K562 (cell line): ENCODE measurements around the gene FXYD3. TPM values are rescaled to one million over a fixed set of nuclear protein-coding genes. Genes with fewer than 3 reads are reported as not detected.

ENCODE experiments used
- ATAC-seq: fragments of 200-7000 bp; cut with Tn5 transposase; 3 replicates; pipeline ENCODE4 v1.9.1; 2020; ENCODE audit warnings: moderate library complexity
- BruUV-seq: library from RNA; stranded (reverse); fragments of 400-500 nt; replicated peaks from 2 replicates; lab custom pipeline; 2021; lab: Mats Ljungman, UMichigan
- CTCF ChIA-PET: fragments of 300-600 bp; formaldehyde crosslinking; extraction: SDS; loops from one replicate; lab custom pipeline; 2021; ENCODE audit warnings: low intra/inter-chr PET ratio; lab: Yijun Ruan, JAX
- POLR2A ChIA-PET: fragments of 300-600, 350-650 bp; sonication (Branson Sonifier 250); formaldehyde crosslinking; extraction: SDS; loops from one replicate; lab custom pipeline; 2021; ENCODE audit warnings: antibody characterized with exemption, inconsistent platforms; lab: Yijun Ruan, JAX
- DNase-seq, 4 experiments: peaks; one replicate each; pipeline versions ENCODE4 v3.0.0 to v3.0.0-alpha.2; 2011 to 2018; ENCODE audit warnings: low spot score in 3 of 4, mixed read lengths in 3 of 4; ENCODE audit errors: extremely low read depth in 1 of 4
- FAIRE-seq: peaks from 2 replicates; lab custom pipeline; 2011; peaks lifted over from hg19 to GRCh38; lab: Jason Lieb, UNC
- H2AFZ ChIP-seq: 2 replicates; pipeline ENCODE4 v1.6.0; 2011; ENCODE audit warnings: low read depth, low read length, control low read depth, inconsistent platforms
- H3K27ac ChIP-seq: fragments of 200-600 bp; 3 replicates; pipeline ENCODE4 v1.8.0; 2011; ENCODE audit warnings: low read depth, mild to moderate bottlenecking, control low read depth, inconsistent platforms, low read length, moderate library complexity, mixed read lengths; ENCODE audit errors: extremely low read depth
- H3K27me3 ChIP-seq, 2 experiments: fragments of 300-600 bp in 1 of 2; 2 replicates in 1 of 2; 3 replicates in 1 of 2; pipeline versions ENCODE4 v1.6.0 to v1.8.0; 2011; ENCODE audit warnings: inconsistent platforms in 2 of 2, low read length in 2 of 2, mild to moderate bottlenecking in 1 of 2, mixed read lengths in 1 of 2, moderate library complexity in 1 of 2; ENCODE audit not compliant: control insufficient read depth in 2 of 2, insufficient read depth in 2 of 2
- H3K36me3 ChIP-seq: fragments of 300-600 bp; 3 replicates; pipeline ENCODE4 v1.8.0; 2011; ENCODE audit warnings: mild to moderate bottlenecking, low read length, inconsistent platforms; ENCODE audit not compliant: control insufficient read depth, insufficient read depth
- H3K4me1 ChIP-seq, 2 experiments: fragments of 200-600 bp in 1 of 2; replicated peaks in 1 of 2; 2 replicates in 1 of 2; 3 replicates in 1 of 2; pipeline versions ENCODE4 v1.5.1 to v1.8.0; 2011; ENCODE audit warnings: inconsistent platforms in 2 of 2, low read length in 2 of 2, mild to moderate bottlenecking in 1 of 2, mixed read lengths in 1 of 2, moderate library complexity in 1 of 2; ENCODE audit not compliant: control insufficient read depth in 2 of 2, insufficient read depth in 2 of 2
- H3K4me2 ChIP-seq: 2 replicates; pipeline ENCODE4 v1.6.1; 2011; ENCODE audit warnings: low read length, control low read depth, inconsistent platforms, mixed read lengths; ENCODE audit not compliant: insufficient read depth
- H3K4me3 ChIP-seq: fragments of 200-600 bp; sonication (generic), shearing (Covaris generic); 2 replicates; pipeline ENCODE4 v1.5.1; 2016; ENCODE audit warnings: control low read depth, inconsistent platforms
- H3K79me2 ChIP-seq: fragments of 200-600 bp; 3 replicates; pipeline ENCODE4 v1.8.0; 2011; ENCODE audit warnings: low read length, inconsistent platforms; ENCODE audit not compliant: control insufficient read depth, insufficient read depth
- H3K9ac ChIP-seq, 2 experiments: 2 replicates each; pipeline versions ENCODE4 v1.6.0 to v1.6.1; 2011; ENCODE audit warnings: low read depth in 2 of 2, low read length in 2 of 2, control low read depth in 1 of 2, inconsistent platforms in 1 of 2, mild to moderate bottlenecking in 1 of 2, mixed read lengths in 1 of 2; ENCODE audit not compliant: insufficient read depth in 1 of 2
- H3K9me1 ChIP-seq: one replicate; pipeline ENCODE4 v1.6.0; 2011; ENCODE audit warnings: inconsistent platforms, mild to moderate bottlenecking, low read length, moderate library complexity; ENCODE audit not compliant: control insufficient read depth, insufficient read depth
- H3K9me3 ChIP-seq: replicated peaks from 2 replicates; pipeline ENCODE4 v1.5.1; 2011; ENCODE audit warnings: low read depth, low read length, inconsistent platforms; ENCODE audit not compliant: control insufficient read depth, insufficient read depth
- H4K20me1 ChIP-seq: replicated peaks from 2 replicates; pipeline ENCODE4 v1.6.1; 2011; ENCODE audit warnings: low read length, inconsistent platforms, mixed read lengths; ENCODE audit not compliant: control insufficient read depth, insufficient read depth
- DNMT1 ChIP-seq: fragments of 450-650 bp; IDR thresholded peaks from 2 replicates; pipeline ENCODE4 v1.6.1; 2016; ENCODE audit warnings: antibody characterized with exemption, mild to moderate bottlenecking
- EHMT2 ChIP-seq: fragments of 450-650 bp; IDR thresholded peaks from 2 replicates; pipeline ENCODE4 v1.6.1; 2018; ENCODE audit warnings: antibody characterized with exemption
- FOXJ2 ChIP-seq: fragments of 200-800 bp; sonication (Bioruptor generic); IDR thresholded peaks from 2 replicates; pipeline ENCODE4 v1.6.1; 2016; ENCODE audit warnings: missing genetic modification characterization, missing compliant biosample characterization
- MBD2 ChIP-seq: sonication (generic); IDR thresholded peaks from 2 replicates; pipeline ENCODE4 v1.6.1; 2016; ENCODE audit warnings: low read depth, borderline replicate concordance
- MEF2D ChIP-seq: conservative IDR thresholded peaks from 2 replicates; pipeline ENCODE4 v1.6.1; 2016; ENCODE audit warnings: low read depth, missing genetic modification characterization, missing compliant biosample characterization
- ZBED1 ChIP-seq: IDR thresholded peaks from 2 replicates; pipeline ENCODE4 v1.6.1; 2014
- ZNF175 ChIP-seq: fragments of 200-800 bp; sonication (Bioruptor generic); IDR thresholded peaks from 2 replicates; pipeline ENCODE4 v1.6.1; 2016; ENCODE audit warnings: low read depth, mild to moderate bottlenecking, missing genetic modification characterization, missing compliant biosample characterization
- ZNF197 ChIP-seq: fragments of 200-800 bp; sonication (Bioruptor generic); IDR thresholded peaks from 2 replicates; pipeline ENCODE4 v1.6.1; 2016; ENCODE audit warnings: low read depth, missing genetic modification characterization, missing compliant biosample characterization
- ZNF277 ChIP-seq: fragments of 250-450 bp; sonication (Bioruptor Pico); IDR thresholded peaks from 2 replicates; pipeline ENCODE4 v1.8.0; 2022; ENCODE audit warnings: inconsistent platforms, mild to moderate bottlenecking, moderate library complexity, borderline replicate concordance
- WGBS: fragments of 100-300 bp; shearing (Covaris generic); methylation state at CpG from one replicate; pipeline ENCODE4 v1.1.6; 2016; ENCODE audit warnings: low coverage, mixed read lengths; ENCODE audit not compliant: insufficient coverage; ENCODE audit errors: missing lambda C conversion rate; 5-methylcytosine and 5-hydroxymethylcytosine counted together
- in situ Hi-C: fragments of 300-500 bp; cut with MboI; formaldehyde crosslinking; loops from 4 replicates; pipeline ENCODE4 v1.15.0; 2018; ENCODE audit warnings: inconsistent platforms, mixed read lengths
- intact Hi-C: fragments of 100-400 bp; cut with micrococcal nuclease; formaldehyde crosslinking; loops from 2 replicates; pipeline ENCODE4 v1.14.2; 2022
- polyA plus RNA-seq, 8 experiments: library from polyadenylated mRNA; depleted of rRNA in 4 of 8; stranded (reverse) in 5 of 8; unstranded in 3 of 8; fragments of >200 nt; fragmentation: Nextera tagmentation in 2 of 8; fragmentation: Illumina TruSeq in 1 of 8; extraction: Ambion mirVana in 2 of 8; extraction: Trizol in 1 of 8; gene quantifications; 2 replicates each; pipeline versions ENCODE4 v1.2.1 to v1.2.3, GENCODE V29; 2011 to 2014; ENCODE audit warnings: inconsistent platforms in 1 of 8, missing spikeins in 1 of 8
- total RNA-seq, 7 experiments: library from RNA; depleted of rRNA in 6 of 7; stranded (reverse); fragments of >200 nt in 6 of 7; fragmentation: Illumina TruSeq in 2 of 7; extraction: Trizol in 2 of 7; gene quantifications; 2 replicates each; pipeline versions ENCODE4 v1.2.1 to v1.2.3, GENCODE V29; 2011 to 2021; ENCODE audit warnings: low replicate concordance in 1 of 7

Gene FXYD3
- total and polyA plus RNA-seq, 9 of the 15 experiments (the other 6 are each of a cell fraction or from before 2014, with no cell fraction given), result 0.24 TPM; not detected in 8

DNA sequence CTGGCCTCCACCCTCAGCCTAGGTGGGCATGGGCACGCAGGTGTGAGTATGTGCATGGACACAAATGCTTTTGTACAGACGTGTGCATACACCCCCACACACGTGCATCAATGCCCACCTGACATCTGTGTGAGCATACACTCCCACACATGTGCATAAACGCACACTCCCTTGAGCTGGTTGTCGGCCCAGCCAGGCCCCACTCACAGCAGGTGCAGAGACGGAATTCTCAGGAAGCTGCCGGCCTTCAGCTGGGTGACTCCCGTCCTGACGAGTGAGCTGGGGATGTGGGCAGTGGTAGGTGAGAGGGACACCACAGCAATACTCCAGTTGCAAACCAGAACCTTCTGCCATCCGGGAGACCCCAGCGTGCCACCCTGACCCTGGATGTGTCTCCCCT is 18.2 kb downstream of the FXYD3 start:
- in situ Hi-C loops, result loop anchor here (10.0 kb wide), 1 partner anchor 299 kb away; no protein-coding TSS in a partner anchor
- Histone ChIP-seq H3K4me2 (no peak overlapping the region), H2AFZ (no peak overlapping the region), H3K9me3 (no peaks in the 10 kb centered on the region), H3K27ac (no peak overlapping the region), H3K79me2 (no peaks in the 10 kb centered on the region), H3K36me3 (no peaks in the 10 kb centered on the region), H3K9me1 (no peaks in the 10 kb centered on the region), H3K4me1 (peaks cover 3 to 24% of the 10 kb centered on the region in 2 experiments; a peak in 3 of 5 replicates), H3K9ac (no peak overlapping the region), H3K4me3 (no peak overlapping the region), H4K20me1 (0 out of 2 replicates have a peak, but pooled peaks cover 4% of the 10 kb centered on the region), H3K27me3 (peaks cover 2 to 29% of the 10 kb centered on the region in 2 experiments; a peak in 3 of 5 replicates)
- no peak for ATAC-seq
- ChIA-PET POLR2A (interaction anchor here (0.6 to 1.5 kb wide), 4 partner anchors 75 to 361 kb away, joined by 3 read pairs; partner anchors contain the start of gene ZNF599), CTCF (no interaction called here)
- WGBS, result 5% methylated on average over 11 of the region's 11 CpGs
- TF ChIP-seq ZNF277 (no peak), EHMT2 (no peak), DNMT1 (no peak), MEF2D (tag) (no peak), ZNF197 (CRISPR knock-in tag) (no peak), FOXJ2 (tag) (no peak), ZNF175 (CRISPR knock-in tag) (no peak), MBD2 (no peak), ZBED1 (no peak)
- intact Hi-C loops, result loop anchor here (2.0 kb wide), 1 partner anchor 295 kb away; no protein-coding TSS in a partner anchor
- BruUV-seq, result no TSS peak
- FAIRE-seq, result no peak
- DNase-seq, result no peak
